B cell (primary cell): ENCODE results near the gene HACD4. TPM values are rescaled to one million over a fixed set of nuclear protein-coding genes. Genes with fewer than 3 reads are reported as not detected.

ENCODE experiments used
- ATAC-seq: fragments of 200-7000 bp; cut with Tn5 transposase; one replicate; pipeline ENCODE4 v1.10.0; 2021; ENCODE audit warnings: low read depth, mild to moderate bottlenecking, moderate number of reproducible peaks, moderate library complexity
- CTCF ChIA-PET: fragments of 350-600 bp; sonication (Branson Sonifier 250); formaldehyde crosslinking; loops from one replicate; lab custom pipeline; 2021; ENCODE audit warnings: antibody characterized with exemption, inconsistent platforms; lab: Charles Lee
- POLR2A ChIA-PET: fragments of 350-600 bp; sonication (Branson Sonifier 250); formaldehyde crosslinking; loops from one replicate; lab custom pipeline; 2021; ENCODE audit warnings: antibody characterized with exemption; lab: Charles Lee
- DNase-seq: peaks from one replicate; pipeline ENCODE4 v3.0.0; 2013
- H2AFZ ChIP-seq: 2 replicates; pipeline ENCODE4 v1.6.1; 2012; ENCODE audit warnings: mild to moderate bottlenecking, low read depth, low read length; ENCODE audit not compliant: insufficient read depth, poor library complexity, severe bottlenecking
- H3K27ac ChIP-seq, 2 donors: 1 replicate in 1 of 2; 2 replicates in 1 of 2; pipeline ENCODE4 v1.5.1; 2012 to 2013; ENCODE audit warnings: low read length in 2 of 2, mild to moderate bottlenecking in 2 of 2, moderate library complexity in 1 of 2
- H3K27me3 ChIP-seq, 4 experiments: fragments of 200-600 bp in 1 of 4; sonication (generic) in 1 of 4; replicated peaks in 1 of 4; 1 replicate in 2 of 4; 2 replicates in 2 of 4; pipeline versions ENCODE4 v1.6.1 to v1.7.0; 2013 to 2016; ENCODE audit warnings: low read length in 3 of 4, mild to moderate bottlenecking in 2 of 4, mixed read lengths in 1 of 4, moderate library complexity in 1 of 4; ENCODE audit not compliant: insufficient read depth in 4 of 4, control insufficient read depth in 3 of 4; ENCODE audit errors: control extremely low read depth in 1 of 4
- H3K36me3 ChIP-seq, 2 experiments: replicated peaks in 1 of 2; 1 replicate in 1 of 2; 2 replicates in 1 of 2; pipeline versions ENCODE4 v1.6.1 to v1.7.1; 2013; ENCODE audit warnings: low read length in 1 of 2; ENCODE audit not compliant: insufficient read depth in 2 of 2, control insufficient read depth in 1 of 2; ENCODE audit errors: control extremely low read depth in 1 of 2, extremely low read depth in 1 of 2
- H3K4me1 ChIP-seq, 2 donors: fragments of 200-600 bp in 1 of 2; sonication (generic) in 1 of 2; 1 replicate in 1 of 2; 2 replicates in 1 of 2; pipeline versions ENCODE4 v1.5.1 to v1.6.1; 2013 to 2017; ENCODE audit warnings: low read length in 2 of 2; ENCODE audit not compliant: control insufficient read depth in 2 of 2, insufficient read depth in 2 of 2
- H3K4me2 ChIP-seq: replicated peaks from 2 replicates; pipeline ENCODE3; 2012; ENCODE audit warnings: mild to moderate bottlenecking, low read depth, low read length; ENCODE audit not compliant: poor library complexity, severe bottlenecking
- H3K4me3 ChIP-seq, 5 experiments: fragments of 200-600 bp in 1 of 5; sonication (generic) in 1 of 5; 1 replicate in 3 of 5; 2 replicates in 2 of 5; pipeline versions ENCODE4 v1.5.1 to v1.7.0; 2011 to 2016; ENCODE audit warnings: low read length in 4 of 5, mild to moderate bottlenecking in 4 of 5, low read depth in 2 of 5, control low read depth in 1 of 5, moderate library complexity in 1 of 5; ENCODE audit not compliant: insufficient read depth in 1 of 5; ENCODE audit errors: control extremely low read depth in 1 of 5, extremely low read depth in 1 of 5
- H3K79me2 ChIP-seq: fragments of 200-600 bp; sonication (generic); one replicate; pipeline ENCODE4 v1.6.0; 2016; ENCODE audit warnings: low read length; ENCODE audit not compliant: control insufficient read depth, insufficient read depth
- H3K9ac ChIP-seq: fragments of 200-600 bp; sonication (generic); 2 replicates; pipeline ENCODE4 v1.6.1; 2017; ENCODE audit warnings: mild to moderate bottlenecking, low read length, moderate library complexity
- H3K9me3 ChIP-seq, 3 donors: one replicate each; pipeline versions ENCODE4 v1.6.1 to v1.7.1; 2013; ENCODE audit warnings: low read length in 2 of 3; ENCODE audit not compliant: control insufficient read depth in 2 of 3, insufficient read depth in 1 of 3; ENCODE audit errors: control extremely low read depth in 1 of 3
- H4K20me1 ChIP-seq: 2 replicates; pipeline ENCODE4 v1.6.0; 2012; ENCODE audit warnings: mild to moderate bottlenecking, low read length; ENCODE audit not compliant: insufficient read depth, control insufficient read depth, poor library complexity, severe bottlenecking
- H3K27ac Mint-ChIP-seq: one replicate; pipeline ENCODE4 v1.8.0; 2021; ENCODE audit warnings: mixed read lengths
- H3K27me3 Mint-ChIP-seq: one replicate; pipeline ENCODE4 v1.8.0; 2021; ENCODE audit warnings: mixed read lengths
- H3K4me1 Mint-ChIP-seq: one replicate; pipeline ENCODE4 v1.8.0; 2021; ENCODE audit warnings: mixed read lengths
- H3K4me3 Mint-ChIP-seq: one replicate; pipeline ENCODE4 v1.8.0; 2021; ENCODE audit warnings: mixed read lengths
- H3K9me3 Mint-ChIP-seq: one replicate; pipeline ENCODE4 v1.8.0; 2022; ENCODE audit warnings: mixed read lengths; ENCODE audit not compliant: insufficient read depth
- CTCF ChIP-seq: fragments of 200-600 bp; IDR thresholded peaks from one replicate; pipeline ENCODE4 v1.8.0; 2022; ENCODE audit warnings: antibody characterized with exemption, mild to moderate bottlenecking
- EZH2 ChIP-seq: IDR thresholded peaks from 2 replicates; pipeline ENCODE4 v1.6.1; 2012; ENCODE audit warnings: borderline replicate concordance, low read depth, mild to moderate bottlenecking, moderate library complexity, low read length; ENCODE audit not compliant: insufficient read depth, poor library complexity, severe bottlenecking
- WGBS: methylation state at CpG from one replicate; pipeline ENCODE4 v1.1.5; 2013; ENCODE audit warnings: missing lambda C conversion rate; ENCODE audit not compliant: insufficient coverage; 5-methylcytosine and 5-hydroxymethylcytosine counted together
- intact Hi-C: fragments of 100-400 bp; cut with micrococcal nuclease; formaldehyde crosslinking; loops from one replicate; pipeline ENCODE4 v1.10.0; 2022
- polyA plus RNA-seq: library from polyadenylated mRNA; depleted of rRNA; stranded (reverse); fragments of >200 nt; gene quantifications from 2 replicates; pipeline ENCODE4 v1.2.3, GENCODE V29; 2012
- total RNA-seq, 2 donors: library from RNA; stranded (reverse); fragments of 120-200 nt in 1 of 2; gene quantifications; 1 replicate in 1 of 2; 2 replicates in 1 of 2; pipeline versions ENCODE4 v1.2.3 to v1.2.4, GENCODE V29; 2013 to 2022

The HACD4 gene
- total and polyA plus RNA-seq, 2 donors (not counting 1 experiment from before 2014, with no cell fraction given) = 3.9 to 4.5 TPM

GRCh38 chr9:20950707-20951106 lies 80.7 kb downstream of the HACD4 start:
- Histone ChIP-seq H3K4me1 (no peaks in the 10 kb centered on the region), H3K9ac (no peak overlapping the region), H3K36me3 (peaks cover 0 to 5% of the 10 kb centered on the region in 2 experiments), H3K27ac (no peak overlapping the region), H3K27me3 (no peaks in the 10 kb centered on the region), H3K9me3 (no peaks in the 10 kb centered on the region), H2AFZ (no peak overlapping the region), H3K4me3 (no peak overlapping the region), H4K20me1 (no peaks in the 10 kb centered on the region), H3K4me2 (no peak overlapping the region), H3K79me2 (no peaks in the 10 kb centered on the region)
- H3K4me3 Mint-ChIP-seq = no peak overlapping the region
- ATAC-seq = no peak
- H3K9me3 Mint-ChIP-seq = no peaks in the 10 kb centered on the region
- POLR2A ChIA-PET = no interaction called here
- no peak overlapping the region for H3K27ac Mint-ChIP-seq
- no peaks in the 10 kb centered on the region for H3K27me3 Mint-ChIP-seq
- intact Hi-C loops = loop anchor here (10.0 kb wide), 1 partner anchor 64 kb away; no protein-coding TSS in a partner anchor
- no peak for DNase-seq
- TF ChIP-seq CTCF = no peak
- TF ChIP-seq EZH2 = no peak
- no CpG with 5 or more reads among the region's 2 CpGs for WGBS
- CTCF ChIA-PET = interaction anchor here (2.2 to 3.0 kb wide), 2 partner anchors 9 to 10 kb away, joined by 5 to 16 read pairs; no protein-coding TSS in a partner anchor
- peaks cover 2% of the 10 kb centered on the region for H3K4me1 Mint-ChIP-seq

Other genes with a start within 250 kb of the HACD4 start
- not detected in 2 replicates for gene IFNB1, start 46.3 kb upstream of the HACD4 start, total RNA-seq
- not detected in 2 replicates for gene IFNB1, start 46.3 kb upstream of the HACD4 start, polyA plus RNA-seq
- gene IFNW1, start 110.2 kb upstream of the HACD4 start, total RNA-seq = not detected in 2 replicates
- gene IFNW1, start 110.2 kb upstream of the HACD4 start, polyA plus RNA-seq = not detected in 2 replicates
- not detected in 2 replicates for gene IFNA21, start 135.0 kb upstream of the HACD4 start, total RNA-seq
- not detected in 2 replicates for gene IFNA21, start 135.0 kb upstream of the HACD4 start, polyA plus RNA-seq
- gene IFNA4, start 155.9 kb upstream of the HACD4 start, total RNA-seq = not detected in 2 replicates
- not detected in 2 replicates for gene IFNA4, start 155.9 kb upstream of the HACD4 start, polyA plus RNA-seq
- gene IFNA7, start 170.6 kb upstream of the HACD4 start, total RNA-seq = not detected in 2 replicates
- gene IFNA7, start 170.6 kb upstream of the HACD4 start, polyA plus RNA-seq = not detected in 2 replicates
- gene IFNA10, start 175.5 kb upstream of the HACD4 start, total RNA-seq = not detected in 2 replicates
- gene IFNA10, start 175.5 kb upstream of the HACD4 start, polyA plus RNA-seq = not detected in 2 replicates
- gene IFNA16, start 185.7 kb upstream of the HACD4 start, total RNA-seq = not detected in 2 replicates
- gene IFNA16, start 185.7 kb upstream of the HACD4 start, polyA plus RNA-seq = not detected in 2 replicates
- gene IFNA17, start 196.6 kb upstream of the HACD4 start, total RNA-seq = not detected in 2 replicates
- gene IFNA17, start 196.6 kb upstream of the HACD4 start, polyA plus RNA-seq = not detected in 2 replicates
- not detected in 2 replicates for gene IFNA14, start 208.4 kb upstream of the HACD4 start, total RNA-seq
- gene IFNA14, start 208.4 kb upstream of the HACD4 start, polyA plus RNA-seq = not detected in 2 replicates